ENCODE data around the gene MUCL3.
"Not testable (repeated sequence)": the region's sequence is repeated elsewhere in the genome, so short reads cannot be mapped to it uniquely, and the experiment has no call there.

Gene MUCL3, protein sequence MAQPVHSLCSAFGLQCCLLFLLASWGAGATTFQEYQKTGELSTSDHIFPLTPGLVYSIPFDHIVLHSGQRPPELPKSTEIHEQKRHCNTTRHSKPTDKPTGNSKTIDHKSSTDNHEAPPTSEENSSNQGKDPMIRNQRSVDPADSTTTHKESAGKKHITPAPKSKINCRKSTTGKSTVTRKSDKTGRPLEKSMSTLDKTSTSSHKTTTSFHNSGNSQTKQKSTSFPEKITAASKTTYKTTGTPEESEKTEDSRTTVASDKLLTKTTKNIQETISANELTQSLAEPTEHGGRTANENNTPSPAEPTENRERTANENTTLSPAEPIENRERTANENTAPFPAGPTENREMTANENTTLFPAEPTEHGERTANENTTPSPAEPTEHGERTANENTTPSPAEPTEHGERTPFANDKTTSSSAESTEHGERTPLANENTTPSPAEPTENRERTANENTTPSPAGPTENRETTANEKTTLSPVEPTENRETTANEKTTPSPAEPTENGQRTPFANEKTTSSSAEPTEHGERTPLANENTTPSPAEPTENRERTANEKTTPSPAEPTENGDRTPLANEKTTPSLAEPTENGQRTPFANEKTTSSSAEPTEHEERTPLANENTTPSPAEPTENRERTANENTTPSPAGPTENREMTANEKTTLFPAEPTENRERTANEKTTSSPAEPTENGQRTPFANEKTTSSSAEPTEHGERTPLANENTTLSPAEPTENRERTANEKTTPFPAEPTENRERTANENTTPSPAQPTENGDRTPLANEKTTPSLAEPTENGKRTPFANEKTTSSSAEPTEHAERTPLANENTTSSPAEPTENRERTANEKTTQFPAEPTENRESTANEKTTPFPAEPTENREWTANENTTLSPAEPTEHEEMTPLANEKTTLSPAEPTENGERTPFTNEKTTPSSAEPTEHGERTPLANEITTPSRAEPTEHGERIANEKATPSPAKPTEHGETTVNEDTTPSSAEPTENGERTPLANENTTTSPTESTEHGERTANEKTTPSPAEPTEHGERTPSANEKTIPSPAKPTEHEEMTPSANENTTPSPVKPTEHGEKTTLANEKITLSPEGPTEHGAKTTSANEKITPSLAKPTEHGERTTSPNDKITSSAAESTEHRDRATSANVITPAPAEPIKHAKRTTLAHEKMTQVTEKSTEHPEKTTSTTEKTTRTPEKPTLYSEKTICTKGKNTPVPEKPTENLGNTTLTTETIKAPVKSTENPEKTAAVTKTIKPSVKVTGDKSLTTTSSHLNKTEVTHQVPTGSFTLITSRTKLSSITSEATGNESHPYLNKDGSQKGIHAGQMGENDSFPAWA (N-terminal part only)

DNA sequence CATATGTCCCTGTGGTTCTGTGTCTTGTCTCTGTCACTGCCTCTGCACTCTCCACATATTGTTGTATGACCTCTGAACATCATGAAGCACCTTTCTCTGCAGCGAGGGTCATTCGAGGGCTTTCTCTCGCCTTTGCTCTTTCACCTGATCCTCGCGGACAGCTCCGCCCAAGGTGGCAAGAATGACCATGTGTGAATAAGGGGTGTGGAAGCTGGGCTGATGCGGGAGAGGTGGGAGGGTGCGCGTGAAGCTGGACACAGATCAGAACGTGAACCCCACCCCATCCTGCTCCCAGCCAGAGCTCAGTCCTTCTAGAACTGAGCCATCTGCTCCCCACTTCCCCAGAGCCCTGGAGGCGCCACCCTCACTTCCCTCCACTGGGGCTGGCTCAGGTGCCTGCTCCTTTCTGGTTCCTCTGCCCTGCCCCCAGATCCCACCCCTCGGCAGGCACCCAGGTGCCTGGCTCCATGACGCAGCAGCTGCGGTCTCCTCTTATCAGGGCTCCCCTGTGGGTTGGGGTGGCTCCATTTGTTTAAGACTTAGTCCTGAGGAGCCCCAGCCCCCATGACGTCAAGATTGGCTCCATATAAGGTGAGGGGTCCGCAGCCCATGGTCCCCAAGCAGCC is at the start of gene MUCL3:
TSS of gene MUCL3 (plus strand) at position 613 of the 626 bp plus-strand sequence. CDS start 27 bp downstream, outside the sequence.
- DNase-seq = no peak

DNA sequence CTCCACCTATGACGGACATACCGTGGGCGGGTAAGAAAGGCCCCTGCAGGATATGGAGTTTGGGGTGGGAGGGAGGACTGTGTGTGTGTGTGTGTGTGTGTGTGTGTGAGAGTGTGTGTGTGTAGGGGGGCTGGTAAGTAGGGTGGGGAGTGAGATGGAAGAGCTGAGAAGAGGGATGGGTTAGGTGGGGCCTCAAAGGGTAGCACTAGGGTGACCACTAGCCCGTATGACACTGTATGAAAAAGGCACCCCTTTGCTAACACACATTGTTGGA is 49.4 kb upstream of the MUCL3 start:
- no peak for DNase-seq

DNA sequence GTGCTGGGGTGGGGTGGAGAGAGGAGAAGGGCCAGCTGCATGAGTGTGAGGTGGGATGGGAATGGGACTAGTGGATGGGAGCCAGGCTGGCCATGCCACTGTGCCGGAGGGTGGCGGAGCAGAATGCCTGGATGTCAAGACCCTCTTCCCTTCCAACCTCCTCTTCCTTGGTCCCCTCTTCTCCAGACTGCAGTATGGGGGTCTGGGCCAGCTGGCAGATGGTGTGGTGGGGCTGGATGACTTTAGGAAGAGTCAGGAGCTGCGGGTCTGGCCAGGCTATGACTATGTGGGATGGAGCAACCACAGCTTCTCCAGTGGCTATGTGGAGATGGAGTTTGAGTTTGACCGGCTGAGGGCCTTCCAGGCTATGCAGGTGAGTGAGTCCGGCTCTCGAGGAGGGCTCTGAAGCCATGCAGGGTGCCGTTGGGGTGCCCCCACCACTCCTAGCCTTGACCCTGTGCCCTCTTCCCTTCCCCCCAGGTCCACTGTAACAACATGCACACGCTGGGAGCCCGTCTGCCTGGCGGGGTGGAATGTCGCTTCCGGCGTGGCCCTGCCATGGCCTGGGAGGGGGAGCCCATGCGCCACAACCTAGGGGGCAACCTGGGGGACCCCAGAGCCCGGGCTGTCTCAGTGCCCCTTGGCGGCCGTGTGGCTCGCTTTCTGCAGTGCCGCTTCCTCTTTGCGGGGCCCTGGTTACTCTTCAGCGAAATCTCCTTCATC is 48.8 kb upstream of the MUCL3 start:
- no peak for DNase-seq

DNA sequence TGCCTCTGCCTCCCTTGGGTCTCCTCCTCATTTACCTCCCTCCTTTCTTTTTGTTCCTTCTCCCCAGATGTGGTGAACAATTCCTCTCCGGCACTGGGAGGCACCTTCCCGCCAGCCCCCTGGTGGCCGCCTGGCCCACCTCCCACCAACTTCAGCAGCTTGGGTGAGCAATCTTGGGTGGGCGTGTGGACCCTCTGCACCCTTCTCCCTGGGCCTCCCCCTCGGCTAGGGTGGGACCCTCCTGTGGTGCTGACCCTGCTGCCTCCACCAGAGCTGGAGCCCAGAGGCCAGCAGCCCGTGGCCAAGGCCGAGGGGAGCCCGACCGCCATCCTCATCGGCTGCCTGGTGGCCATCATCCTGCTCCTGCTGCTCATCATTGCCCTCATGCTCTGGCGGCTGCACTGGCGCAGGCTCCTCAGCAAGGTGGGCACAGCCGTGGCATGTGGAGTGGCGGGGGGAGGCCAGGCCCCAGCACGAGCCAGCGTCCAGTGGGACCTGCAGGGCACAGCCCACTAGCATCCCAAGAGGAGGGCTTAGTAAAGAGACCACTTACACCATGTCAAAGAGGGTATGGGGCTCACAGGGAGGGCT is 47.7 kb upstream of the MUCL3 start:
- DNase-seq = no peak

DNA sequence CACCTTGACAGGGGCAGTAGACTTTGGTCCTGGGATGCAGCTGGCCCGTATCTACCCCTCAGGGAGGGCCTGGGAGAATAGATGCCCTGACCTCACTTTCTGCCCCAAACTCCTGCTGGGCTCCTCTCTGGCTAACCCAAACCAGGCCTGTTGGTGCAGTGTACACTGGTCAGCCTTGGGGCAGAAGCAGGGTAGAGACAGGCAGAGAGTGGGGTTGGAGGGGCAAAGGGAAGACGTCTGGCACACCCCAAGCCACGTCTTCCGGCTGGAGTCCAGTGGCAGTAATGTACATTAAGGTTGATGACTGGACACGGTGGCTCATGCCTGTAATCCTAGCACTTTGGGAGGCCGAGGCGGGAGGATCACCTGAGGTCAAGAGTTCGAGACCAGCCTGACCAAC is 47.1 kb upstream of the MUCL3 start:
- no peak for DNase-seq

DNA sequence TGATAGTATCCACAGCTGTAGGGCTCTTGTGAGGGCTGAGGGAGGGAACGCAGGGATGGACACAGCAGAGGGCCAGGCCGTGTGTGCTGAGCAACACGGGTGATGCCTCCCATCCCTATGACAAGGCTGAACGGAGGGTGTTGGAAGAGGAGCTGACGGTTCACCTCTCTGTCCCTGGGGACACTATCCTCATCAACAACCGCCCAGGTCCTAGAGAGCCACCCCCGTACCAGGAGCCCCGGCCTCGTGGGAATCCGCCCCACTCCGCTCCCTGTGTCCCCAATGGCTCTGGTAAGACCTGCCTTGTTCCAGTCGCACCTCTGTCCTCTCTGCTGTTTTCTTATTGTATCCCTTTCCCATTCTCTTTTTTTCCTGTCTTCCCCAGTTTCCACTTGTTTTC is 46.4 kb upstream of the MUCL3 start:
- DNase-seq = no peak

DNA sequence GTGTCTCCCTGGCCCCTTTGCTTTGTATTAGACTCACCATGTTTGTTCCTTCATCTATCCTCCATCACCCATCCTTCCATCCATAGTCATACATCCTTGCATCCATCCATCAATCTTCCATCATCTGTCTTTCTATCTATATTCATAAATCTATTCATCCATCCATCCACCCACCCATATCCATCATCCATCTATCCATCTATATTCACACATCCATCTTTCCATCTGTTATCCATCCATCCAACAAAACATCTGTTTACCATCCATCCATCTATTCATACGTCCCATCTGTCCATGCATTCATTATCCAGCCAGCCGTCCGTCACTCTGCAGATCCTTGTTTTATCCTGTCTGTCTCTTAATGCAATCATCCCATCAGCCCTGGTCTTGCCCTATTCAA is 45.8 kb upstream of the MUCL3 start:
- DNase-seq = no peak

DNA sequence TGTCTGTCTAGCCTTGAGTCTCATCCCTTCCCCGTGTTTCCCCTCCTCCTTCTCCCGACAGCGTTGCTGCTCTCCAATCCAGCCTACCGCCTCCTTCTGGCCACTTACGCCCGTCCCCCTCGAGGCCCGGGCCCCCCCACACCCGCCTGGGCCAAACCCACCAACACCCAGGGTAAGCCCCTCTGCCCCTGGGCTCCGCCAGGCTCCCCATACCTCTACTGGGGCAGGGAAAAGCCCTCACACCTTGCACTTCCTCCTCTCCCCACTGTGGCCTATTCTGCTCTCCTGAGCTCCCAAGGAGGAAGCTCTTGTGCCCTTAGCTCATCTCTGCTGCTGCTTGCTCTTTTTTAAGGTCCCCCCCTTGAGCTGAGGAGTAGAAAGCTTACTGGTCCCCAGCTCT is 45.4 kb upstream of the MUCL3 start:
- DNase-seq = no peak

DNA sequence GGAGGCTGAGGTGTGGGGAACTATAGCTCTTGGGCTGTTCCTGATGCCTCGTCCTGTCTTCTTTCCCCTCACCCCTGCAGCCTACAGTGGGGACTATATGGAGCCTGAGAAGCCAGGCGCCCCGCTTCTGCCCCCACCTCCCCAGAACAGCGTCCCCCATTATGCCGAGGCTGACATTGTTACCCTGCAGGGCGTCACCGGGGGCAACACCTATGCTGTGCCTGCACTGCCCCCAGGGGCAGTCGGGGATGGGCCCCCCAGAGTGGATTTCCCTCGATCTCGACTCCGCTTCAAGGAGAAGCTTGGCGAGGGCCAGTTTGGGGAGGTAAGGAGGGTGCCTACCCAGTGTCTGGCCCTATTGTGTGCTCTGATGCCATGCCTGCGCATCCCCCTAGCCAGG is 44.2 kb upstream of the MUCL3 start:
- DNase-seq = no peak

DNA sequence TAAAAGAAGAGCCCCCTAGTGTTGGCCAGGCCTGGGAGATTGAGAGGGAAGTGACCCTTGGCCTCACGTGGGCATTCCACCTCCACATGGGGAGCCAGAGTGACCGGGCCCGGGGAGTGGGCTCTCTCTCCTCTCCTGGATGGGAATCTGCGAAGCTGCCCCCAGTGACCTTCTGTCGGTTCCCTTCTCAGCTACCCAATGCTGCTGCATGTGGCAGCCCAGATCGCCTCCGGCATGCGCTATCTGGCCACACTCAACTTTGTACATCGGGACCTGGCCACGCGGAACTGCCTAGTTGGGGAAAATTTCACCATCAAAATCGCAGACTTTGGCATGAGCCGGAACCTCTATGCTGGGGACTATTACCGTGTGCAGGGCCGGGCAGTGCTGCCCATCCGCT is 42.9 kb upstream of the MUCL3 start:
- no peak for DNase-seq

DNA sequence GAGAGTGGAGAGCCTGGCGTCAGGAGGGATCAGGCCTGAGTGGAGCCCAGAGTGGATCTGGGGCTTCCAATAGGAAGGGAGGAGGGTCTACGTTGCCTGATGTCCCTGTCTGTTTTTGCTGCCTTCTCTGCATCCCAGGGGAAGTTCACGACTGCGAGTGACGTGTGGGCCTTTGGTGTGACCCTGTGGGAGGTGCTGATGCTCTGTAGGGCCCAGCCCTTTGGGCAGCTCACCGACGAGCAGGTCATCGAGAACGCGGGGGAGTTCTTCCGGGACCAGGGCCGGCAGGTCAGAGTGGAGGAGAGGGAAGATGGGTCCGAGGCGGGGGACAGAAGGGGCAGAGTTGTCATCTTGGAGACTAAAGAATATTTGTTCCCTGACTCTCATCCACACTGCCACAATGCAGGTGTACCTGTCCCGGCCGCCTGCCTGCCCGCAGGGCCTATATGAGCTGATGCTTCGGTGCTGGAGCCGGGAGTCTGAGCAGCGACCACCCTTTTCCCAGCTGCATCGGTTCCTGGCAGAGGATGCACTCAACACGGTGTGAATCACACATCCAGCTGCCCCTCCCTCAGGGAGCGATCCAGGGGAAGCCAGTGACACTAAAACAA is 41.9 kb upstream of the MUCL3 start:
- no peak for DNase-seq

DNA sequence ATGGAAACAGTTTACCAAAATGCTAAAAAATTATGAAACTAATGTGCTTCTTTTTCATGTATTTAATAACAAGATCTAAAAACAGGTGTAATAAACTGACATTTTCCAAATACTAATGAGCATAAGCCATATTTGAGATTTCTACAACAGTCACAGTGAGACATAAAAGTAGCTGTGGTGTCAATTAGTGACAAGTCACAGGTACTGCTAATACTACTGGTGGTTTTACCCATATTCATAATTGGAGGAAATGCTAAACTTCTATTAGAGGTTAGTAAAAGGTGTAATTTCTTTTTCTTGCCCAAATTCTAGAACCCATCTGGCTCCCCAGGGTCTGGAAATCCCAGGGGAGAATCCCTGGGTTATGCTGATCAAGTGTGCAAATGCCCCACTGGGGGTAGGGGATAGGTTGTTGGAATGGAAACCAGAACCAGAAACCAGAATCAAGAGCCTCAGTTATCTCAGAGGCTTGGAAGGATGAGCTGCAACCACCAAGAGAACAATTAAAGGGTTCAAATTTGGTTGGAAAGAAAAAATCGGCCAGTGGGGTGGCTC is 39.8 kb upstream of the MUCL3 start:
- DNase-seq = no peak

DNA sequence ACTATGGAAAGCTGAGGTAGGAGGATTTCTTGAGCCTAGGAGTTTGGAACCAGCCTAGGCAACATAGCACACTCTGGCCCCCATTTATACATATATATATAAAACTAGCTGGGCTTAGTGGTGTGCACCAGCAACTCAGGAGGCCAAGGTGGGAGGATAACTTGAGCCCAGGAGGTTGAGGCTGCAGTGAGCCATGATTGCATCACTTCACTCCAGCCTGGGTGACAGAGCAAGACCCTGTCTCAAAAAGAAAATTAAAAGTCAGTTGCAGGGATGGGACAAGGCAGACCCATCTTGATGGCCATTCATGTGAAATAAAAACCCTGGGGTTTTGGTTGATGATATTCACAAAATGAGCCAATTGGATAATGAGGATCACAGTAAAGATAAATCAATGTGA is 39.3 kb upstream of the MUCL3 start:
- no peak for DNase-seq

DNA sequence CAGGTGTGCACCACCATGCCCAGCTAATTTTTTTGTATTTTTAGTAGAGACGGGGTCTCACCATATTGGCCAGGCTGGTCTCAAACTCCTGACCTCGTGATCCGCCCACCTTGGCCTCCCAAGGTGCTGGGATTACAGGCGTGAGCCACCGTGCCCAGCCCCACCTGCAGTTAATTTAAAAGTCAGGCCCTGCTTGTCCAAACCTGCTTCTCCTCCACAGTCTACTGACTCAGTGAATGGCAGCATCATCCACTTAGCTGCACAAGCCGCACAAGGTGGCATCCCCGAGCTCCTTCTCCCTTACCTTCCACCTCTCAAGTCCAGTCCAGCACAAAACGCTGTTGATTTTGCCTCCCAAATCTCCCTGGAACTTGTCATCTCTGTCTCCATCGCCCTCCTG is 38.6 kb upstream of the MUCL3 start:
- not testable (repeated sequence) for DNase-seq

DNA sequence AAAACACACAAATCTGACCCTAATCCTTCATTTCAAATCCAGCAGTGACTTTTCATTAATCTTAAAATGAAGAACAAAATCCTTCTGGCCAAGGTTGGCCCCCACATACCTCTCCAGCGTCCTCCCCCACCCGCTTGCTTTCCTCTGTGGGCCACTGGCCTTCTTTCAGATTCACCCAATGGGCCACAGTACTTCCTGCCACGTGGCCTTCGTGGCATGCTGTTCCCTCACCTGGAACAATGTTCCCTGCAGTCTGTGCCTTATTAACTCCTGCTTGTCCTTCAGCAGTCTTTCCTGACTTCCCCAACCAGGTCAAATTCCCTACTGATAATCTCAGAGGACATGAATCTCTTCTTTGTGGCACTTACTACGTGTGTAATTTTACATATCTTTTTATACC is 38.1 kb upstream of the MUCL3 start:
- DNase-seq = no peak

DNA sequence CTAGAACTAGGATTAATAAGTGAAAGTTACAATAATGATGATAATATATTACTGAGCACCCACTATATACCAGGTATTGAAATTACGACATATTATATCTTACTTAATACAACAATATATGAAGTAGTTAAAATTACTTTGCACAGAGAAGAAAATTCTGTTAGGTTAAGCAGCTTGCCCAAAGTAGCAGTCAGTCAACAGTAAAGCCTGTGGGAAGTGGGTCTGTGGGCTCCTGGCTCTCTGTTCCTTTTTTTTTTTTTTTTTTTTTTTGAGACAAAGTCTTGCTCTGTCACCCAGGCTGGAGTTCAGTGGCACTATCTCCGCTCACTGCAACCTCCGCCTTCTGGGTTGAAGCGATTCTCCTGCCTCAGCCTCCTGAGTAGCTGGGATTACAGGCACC is 37.5 kb upstream of the MUCL3 start:
- no peak for DNase-seq

DNA sequence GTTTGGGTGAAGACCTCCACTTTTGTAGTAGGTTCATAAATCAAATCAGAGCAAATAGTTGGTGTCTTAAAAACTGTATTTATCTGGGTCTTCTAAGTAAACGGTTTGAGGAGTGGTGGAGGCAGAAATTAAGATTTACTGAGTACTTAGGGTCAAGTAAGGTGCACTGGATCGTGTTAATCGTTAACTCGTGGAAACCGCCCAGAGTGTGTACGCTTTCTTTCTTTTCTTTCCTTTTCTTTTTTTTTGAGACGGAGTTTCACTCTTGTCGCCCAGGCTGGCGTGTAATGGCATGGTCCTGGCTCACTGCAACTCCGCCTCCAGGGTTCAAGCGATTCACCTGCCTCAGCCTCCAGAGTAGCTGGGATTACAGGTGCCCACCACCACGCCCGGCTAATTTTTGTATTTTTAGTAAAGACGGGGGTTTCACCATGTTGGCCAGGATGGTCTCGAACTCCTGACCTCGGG is 33.4 kb upstream of the MUCL3 start:
- not testable (repeated sequence) for DNase-seq

DNA sequence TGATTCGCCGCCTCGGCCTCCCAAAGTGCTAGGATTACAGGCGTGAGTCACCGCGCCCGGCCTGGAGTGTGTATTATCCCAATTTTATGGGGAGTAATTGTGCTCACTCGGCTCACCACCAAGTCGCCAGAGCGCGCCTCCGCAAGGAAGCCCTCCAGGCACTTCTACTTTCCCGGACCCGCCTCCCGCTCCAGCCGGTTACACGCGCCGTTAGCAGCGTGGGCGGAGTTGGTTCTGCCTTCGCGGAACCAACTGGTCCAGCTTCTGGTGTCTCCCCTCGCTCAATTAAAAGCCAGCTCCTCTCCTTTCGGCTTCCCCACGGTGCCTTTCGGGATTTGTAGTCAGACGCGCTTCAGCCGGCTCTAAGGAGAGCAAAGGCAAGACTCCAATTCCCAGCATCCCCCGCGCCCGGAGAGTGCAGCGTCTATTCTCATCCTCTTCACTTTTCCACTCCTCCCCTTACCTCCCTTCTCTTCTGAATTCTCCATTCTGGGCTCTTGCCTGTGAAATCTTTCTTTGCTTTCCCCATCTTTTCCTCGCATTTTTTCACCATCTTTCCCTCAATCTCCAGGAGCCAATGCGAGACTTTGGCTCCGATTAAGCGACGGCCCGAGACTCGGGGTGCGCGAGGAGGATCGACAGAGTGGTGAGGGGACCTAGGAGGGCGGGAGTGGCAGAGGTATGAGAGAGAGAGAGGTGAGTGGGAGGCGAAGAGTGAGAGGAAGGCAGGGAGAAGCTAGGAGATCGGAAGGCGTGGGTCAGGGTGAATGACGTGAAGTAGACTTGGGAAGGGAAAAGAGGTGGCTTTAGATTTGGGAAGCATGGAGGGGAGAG is 32.8 kb upstream of the MUCL3 start, which contains the start of gene GTF2H4:
TSS of gene GTF2H4 (plus strand) at position 450 of the 834 bp plus-strand sequence.
- DNase-seq = peak; percentile 97

DNA sequence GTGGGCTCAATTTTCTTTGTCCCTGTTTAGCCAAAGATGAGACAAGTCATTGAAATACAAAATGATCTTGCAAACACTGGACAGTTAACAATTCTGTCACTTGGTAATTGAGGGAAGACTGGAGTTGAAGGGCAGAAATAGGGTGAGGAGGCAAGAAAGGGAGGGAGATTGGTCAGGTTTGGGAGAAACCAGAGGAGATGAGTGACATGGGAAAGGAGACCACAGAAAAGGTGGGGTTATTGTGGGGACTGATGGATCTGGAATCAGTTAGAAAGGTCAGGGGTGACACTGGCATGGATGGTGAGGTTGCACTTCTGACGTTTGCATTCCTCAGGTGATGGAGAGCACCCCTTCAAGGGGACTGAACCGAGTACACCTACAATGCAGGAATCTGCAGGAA is 32.1 kb upstream of the MUCL3 start:
- DNase-seq = no peak

DNA sequence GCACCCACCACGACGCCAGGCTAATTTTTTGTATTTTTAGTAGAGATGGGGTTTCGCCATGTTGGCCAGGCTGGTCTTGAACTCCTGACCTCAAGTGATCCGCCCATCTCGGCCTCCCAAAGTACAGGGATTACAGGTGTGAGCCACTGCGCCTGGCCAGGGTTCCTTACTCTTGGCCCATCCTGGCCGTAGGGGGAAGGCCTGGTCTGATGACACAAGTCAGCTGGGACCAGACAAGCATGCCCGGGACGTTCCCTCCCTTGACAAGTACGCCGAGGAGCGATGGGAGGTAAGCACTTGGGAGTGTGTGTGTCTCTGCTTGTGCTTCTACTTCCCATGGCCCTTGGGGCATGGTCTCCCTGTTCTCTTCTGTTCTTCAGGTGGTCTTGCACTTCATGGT is 30.3 kb upstream of the MUCL3 start:
- DNase-seq = not testable (repeated sequence)
